ENCODE results near the gene RUNX3. TPM values are rescaled to one million over a fixed set of nuclear protein-coding genes. Genes with fewer than 3 reads are reported as not detected.

The RUNX3 gene
- total RNA-seq, 1 donor from 2014 or later = 112 TPM

- Mint-ChIP-seq H3K9me3 (no peaks in the 10 kb centered on the region), H3K4me3 (no peak overlapping the region), H3K27me3 (no peaks in the 10 kb centered on the region), H3K27ac (peak overlapping the region; percentile 97), H3K36me3 (ENCODE audit: low read depth) (peaks cover 20% of the 10 kb centered on the region), H3K4me1 (peaks cover 71% of the 10 kb centered on the region)
- intact Hi-C loops (cut with micrococcal nuclease) = loop anchor here (2.0 kb wide), 1 partner anchor 35 kb away; no protein-coding TSS in a partner anchor
- DNase-seq = no peak
Measured at GRCh38 chr1:24967555-24967954, 37.5 kb upstream of the RUNX3 start.

GRCh38 chr1:24966724-24967346, 36.8 kb upstream of the RUNX3 start:
- Mint-ChIP-seq H3K27ac (peak overlapping the region; percentile 97), H3K27me3 (no peaks in the 10 kb centered on the region), H3K4me1 (peaks cover 70% of the 10 kb centered on the region), H3K9me3 (no peaks in the 10 kb centered on the region), H3K4me3 (peak overlapping the region; percentile 96), H3K36me3 (ENCODE audit: low read depth) (peaks cover 27% of the 10 kb centered on the region)
- intact Hi-C loops (cut with micrococcal nuclease) = loop anchor here (1.0 to 2.0 kb wide), 3 partner anchors 36 to 63 kb away; no protein-coding TSS in a partner anchor
- peak; percentile 93 for DNase-seq

- Mint-ChIP-seq H3K27ac (peak overlapping the region; percentile 97), H3K4me1 (peaks cover 71% of the 10 kb centered on the region), H3K9me3 (no peaks in the 10 kb centered on the region), H3K36me3 (ENCODE audit: low read depth) (peaks cover 33% of the 10 kb centered on the region), H3K27me3 (no peaks in the 10 kb centered on the region), H3K4me3 (peak overlapping the region; percentile 96)
- intact Hi-C loops (cut with micrococcal nuclease) = loop anchor here (1.0 to 2.0 kb wide), 3 partner anchors 37 to 64 kb away; no protein-coding TSS in a partner anchor
- peak; percentile 75 for DNase-seq
Measured at GRCh38 chr1:24966121-24966723, 36.1 kb upstream of the RUNX3 start.

GRCh38 chr1:24965571-24965930, 35.5 kb upstream of the RUNX3 start:
- Mint-ChIP-seq H3K36me3 (ENCODE audit: low read depth) (peaks cover 38% of the 10 kb centered on the region), H3K27me3 (no peaks in the 10 kb centered on the region), H3K27ac (peak overlapping the region; percentile 97), H3K4me1 (peaks cover 70% of the 10 kb centered on the region), H3K4me3 (peak overlapping the region; percentile 96), H3K9me3 (no peaks in the 10 kb centered on the region)
- no peak for DNase-seq
- intact Hi-C loops (cut with micrococcal nuclease) = loop anchor here (1.0 kb wide), 3 partner anchors 10 to 72 kb away; partner anchors contain the start of gene RUNX3

GRCh38 chr1:24964811-24965570, 34.9 kb upstream of the RUNX3 start:
- H3K4me1 Mint-ChIP-seq = peaks cover 71% of the 10 kb centered on the region
- H3K36me3 Mint-ChIP-seq (ENCODE audit: low read depth) = peaks cover 43% of the 10 kb centered on the region
- peak; percentile 98 for DNase-seq
- H3K4me3 Mint-ChIP-seq = peak overlapping the region; percentile 96
- H3K27ac Mint-ChIP-seq = peak overlapping the region; percentile 97
- H3K9me3 Mint-ChIP-seq = no peaks in the 10 kb centered on the region
- no peaks in the 10 kb centered on the region for H3K27me3 Mint-ChIP-seq
- intact Hi-C loops (cut with micrococcal nuclease) = loop anchor here (1.0 kb wide), 3 partner anchors 10 to 72 kb away; partner anchors contain the start of gene RUNX3

GRCh38 chr1:24963943-24964693, 34.0 kb upstream of the RUNX3 start:
- peak overlapping the region; percentile 96 for H3K4me3 Mint-ChIP-seq
- peaks cover 49% of the 10 kb centered on the region for H3K36me3 Mint-ChIP-seq (ENCODE audit: low read depth)
- H3K9me3 Mint-ChIP-seq = no peaks in the 10 kb centered on the region
- H3K27ac Mint-ChIP-seq = peak overlapping the region; percentile 97
- peak; percentile 72 for DNase-seq
- no peaks in the 10 kb centered on the region for H3K27me3 Mint-ChIP-seq
- intact Hi-C loops (cut with micrococcal nuclease) = loop anchor here (1.0 kb wide), 1 partner anchor 137 kb away; no protein-coding TSS in a partner anchor
- H3K4me1 Mint-ChIP-seq = peaks cover 74% of the 10 kb centered on the region

GRCh38 chr1:24963099-24963872, 33.2 kb upstream of the RUNX3 start:
- DNase-seq = peak; percentile 89
- Mint-ChIP-seq H3K36me3 (ENCODE audit: low read depth) (peaks cover 53% of the 10 kb centered on the region), H3K4me1 (peaks cover 73% of the 10 kb centered on the region), H3K4me3 (peak overlapping the region; percentile 96), H3K9me3 (no peaks in the 10 kb centered on the region), H3K27ac (peak overlapping the region; percentile 97), H3K27me3 (no peaks in the 10 kb centered on the region)
- intact Hi-C loops (cut with micrococcal nuclease) = loop anchor here (1.0 kb wide), 1 partner anchor 138 kb away; no protein-coding TSS in a partner anchor

GRCh38 chr1:24961961-24962861, 32.1 kb upstream of the RUNX3 start:
- Mint-ChIP-seq H3K27me3 (no peaks in the 10 kb centered on the region), H3K36me3 (ENCODE audit: low read depth) (peaks cover 62% of the 10 kb centered on the region), H3K9me3 (no peaks in the 10 kb centered on the region), H3K4me3 (peak overlapping the region; percentile 96), H3K27ac (peak overlapping the region; percentile 97), H3K4me1 (peaks cover 79% of the 10 kb centered on the region)
- peak; percentile 75 for DNase-seq
- intact Hi-C loops (cut with micrococcal nuclease) = no loop called here

- peak overlapping the region; percentile 97 for H3K27ac Mint-ChIP-seq
- peaks cover 69% of the 10 kb centered on the region for H3K36me3 Mint-ChIP-seq (ENCODE audit: low read depth)
- peak overlapping the region; percentile 96 for H3K4me3 Mint-ChIP-seq
- H3K27me3 Mint-ChIP-seq = no peaks in the 10 kb centered on the region
- intact Hi-C loops (cut with micrococcal nuclease) = no loop called here
- no peaks in the 10 kb centered on the region for H3K9me3 Mint-ChIP-seq
- DNase-seq = no peak
- H3K4me1 Mint-ChIP-seq = peaks cover 79% of the 10 kb centered on the region
Measured at GRCh38 chr1:24961334-24961733, 31.3 kb upstream of the RUNX3 start.

- peak overlapping the region; percentile 87 for H3K27ac Mint-ChIP-seq
- H3K4me3 Mint-ChIP-seq = peak overlapping the region; percentile 96
- peaks cover 75% of the 10 kb centered on the region for H3K36me3 Mint-ChIP-seq (ENCODE audit: low read depth)
- no peaks in the 10 kb centered on the region for H3K27me3 Mint-ChIP-seq
- intact Hi-C loops (cut with micrococcal nuclease) = no loop called here
- H3K9me3 Mint-ChIP-seq = no peaks in the 10 kb centered on the region
- DNase-seq = no peak
- H3K4me1 Mint-ChIP-seq = peaks cover 75% of the 10 kb centered on the region
Measured at GRCh38 chr1:24960071-24960801, 30.2 kb upstream of the RUNX3 start.

GRCh38 chr1:24959623-24959975, 29.5 kb upstream of the RUNX3 start:
- Mint-ChIP-seq H3K27ac (peak overlapping the region; percentile 87), H3K4me3 (peak overlapping the region; percentile 96), H3K27me3 (no peaks in the 10 kb centered on the region), H3K9me3 (no peaks in the 10 kb centered on the region), H3K36me3 (ENCODE audit: low read depth) (peaks cover 79% of the 10 kb centered on the region), H3K4me1 (peaks cover 78% of the 10 kb centered on the region)
- DNase-seq = no peak
- intact Hi-C loops (cut with micrococcal nuclease) = loop anchor here (10.0 kb wide), 1 partner anchor 215 kb away; the partner anchor contains the start of gene CLIC4

Measured in activated CD4-positive, alpha-beta T cell treated with anti-CD3 and anti-CD28 coated beads, Interleukin-2, amount 10 ng/mL, durations not matched to agents 24 days and 14 days (primary cell).